ENCODE measurements around the gene C4orf54. TPM values are rescaled to one million over a fixed set of nuclear protein-coding genes. Genes with fewer than 3 reads are reported as not detected.

The C4orf54 gene
- total RNA-seq, 1 experiment from 2014 or later: 0.04 TPM

GRCh38 chr4:99645638-99646037 is 12.0 kb downstream of the C4orf54 start:
- Histone ChIP-seq H3K9me3 (ENCODE audit: low read length) (no peaks in the 10 kb centered on the region), H3K27ac (ENCODE audit: low read length) (no peak overlapping the region)

GRCh38 chr4:99645036-99645435 is 12.6 kb downstream of the C4orf54 start:
- Histone ChIP-seq H4K20me1 (ENCODE audit: low read length) (no peaks in the 10 kb centered on the region), H3F3A (ENCODE audit: low read length, unreplicated experiment) (no peaks in the 10 kb centered on the region), H3K4me1 (ENCODE audit: insufficient read depth, low read length) (0 out of 2 replicates have a peak, but pooled peaks cover 4% of the 10 kb centered on the region), H3K9me3 (ENCODE audit: low read length) (no peaks in the 10 kb centered on the region), H3K79me2 (ENCODE audit: low read length) (no peaks in the 10 kb centered on the region), H3K9me2 (replicated peaks; ENCODE audit: low read length) (no peaks in the 10 kb centered on the region), H3K4me3 (ENCODE audit: low read length) (no peak overlapping the region), H3K27ac (ENCODE audit: low read length) (no peak overlapping the region), H3K9ac (ENCODE audit: low read length) (no peak overlapping the region), H3K27me3 (ENCODE audit: low read length) (no peaks in the 10 kb centered on the region), H3K4me2 (ENCODE audit: low read length) (no peak overlapping the region), H3K36me3 (ENCODE audit: low read depth, low read length) (no peaks in the 10 kb centered on the region), H2AFZ (ENCODE audit: low read length) (no peak overlapping the region)
- intact Hi-C loops (cut with micrococcal nuclease): no loop called here
- no TSS peak for BruUV-seq (replicated peaks)
- no peak for DNase-seq
- CTCF ChIA-PET: no interaction called here
- POLR2A ChIA-PET (ENCODE audit: unreplicated experiment): no interaction called here
- ATAC-seq: no peak
- TF ChIP-seq EZH2phosphoT487 (IDR thresholded peaks at IDR 0.05; ENCODE audit: borderline replicate concordance, low read length): no peak
- TF ChIP-seq CTCF (conservative IDR thresholded peaks at IDR 0.05; ENCODE audit: low read depth, low read length): no peak
- TF ChIP-seq EZH2 (IDR thresholded peaks at IDR 0.05; ENCODE audit: low read length, unreplicated experiment): no peak

More at GRCh38 chr4:99645638-99646037, 12.0 kb downstream of the C4orf54 start:
- H4K20me1 ChIP-seq (ENCODE audit: low read length): no peaks in the 10 kb centered on the region
- no peak overlapping the region for H3K4me2 ChIP-seq (ENCODE audit: low read length)
- H3K9ac ChIP-seq (ENCODE audit: low read length): no peak overlapping the region
- ChIA-PET CTCF (no interaction called here), POLR2A (ENCODE audit: unreplicated experiment) (no interaction called here)
- no peaks in the 10 kb centered on the region for H3K9me2 ChIP-seq (replicated peaks; ENCODE audit: low read length)
- BruUV-seq (replicated peaks): no TSS peak
- 0 out of 2 replicates have a peak, but pooled peaks cover 2% of the 10 kb centered on the region for H3K4me1 ChIP-seq (ENCODE audit: insufficient read depth, low read length)
- H3F3A ChIP-seq (ENCODE audit: low read length, unreplicated experiment): no peaks in the 10 kb centered on the region
- H3K27me3 ChIP-seq (ENCODE audit: low read length): no peaks in the 10 kb centered on the region
- H3K79me2 ChIP-seq (ENCODE audit: low read length): no peaks in the 10 kb centered on the region
- H3K4me3 ChIP-seq (ENCODE audit: low read length): no peak overlapping the region
- H2AFZ ChIP-seq (ENCODE audit: low read length): no peak overlapping the region
- no peak for ATAC-seq
- TF ChIP-seq CTCF (conservative IDR thresholded peaks at IDR 0.05; ENCODE audit: low read depth, low read length): no peak
- no peak for TF ChIP-seq EZH2 (IDR thresholded peaks at IDR 0.05; ENCODE audit: low read length, unreplicated experiment)
- TF ChIP-seq EZH2phosphoT487 (IDR thresholded peaks at IDR 0.05; ENCODE audit: borderline replicate concordance, low read length): no peak
- no peaks in the 10 kb centered on the region for H3K36me3 ChIP-seq (ENCODE audit: low read depth, low read length)
- DNase-seq: no peak
- intact Hi-C loops (cut with micrococcal nuclease): no loop called here

GRCh38 chr4:99644453-99644852 is 13.2 kb downstream of the C4orf54 start:
- H2AFZ ChIP-seq (ENCODE audit: low read length): no peak overlapping the region
- DNase-seq (no peak), ATAC-seq (no peak)
- ChIA-PET POLR2A (ENCODE audit: unreplicated experiment) (no interaction called here), CTCF (interaction anchor here (0.6 kb wide), 1 partner anchor 432 kb away, joined by 5 read pairs; no protein-coding TSS in a partner anchor)
- no TSS peak for BruUV-seq (replicated peaks)
- no peaks in the 10 kb centered on the region for H3K27me3 ChIP-seq (ENCODE audit: low read length)
- H3K36me3 ChIP-seq (ENCODE audit: low read depth, low read length): no peaks in the 10 kb centered on the region
- H3K9me3 ChIP-seq (ENCODE audit: low read length): no peaks in the 10 kb centered on the region
- no peaks in the 10 kb centered on the region for H3F3A ChIP-seq (ENCODE audit: low read length, unreplicated experiment)
- intact Hi-C loops (cut with micrococcal nuclease): no loop called here
- no peak for TF ChIP-seq EZH2 (IDR thresholded peaks at IDR 0.05; ENCODE audit: low read length, unreplicated experiment)
- no peak for TF ChIP-seq EZH2phosphoT487 (IDR thresholded peaks at IDR 0.05; ENCODE audit: borderline replicate concordance, low read length)
- TF ChIP-seq CTCF (conservative IDR thresholded peaks at IDR 0.05; ENCODE audit: low read depth, low read length): no peak
- H4K20me1 ChIP-seq (ENCODE audit: low read length): no peaks in the 10 kb centered on the region
- H3K27ac ChIP-seq (ENCODE audit: low read length): no peak overlapping the region
- H3K79me2 ChIP-seq (ENCODE audit: low read length): no peaks in the 10 kb centered on the region
- H3K4me3 ChIP-seq (ENCODE audit: low read length): no peak overlapping the region
- H3K4me1 ChIP-seq (ENCODE audit: insufficient read depth, low read length): 0 out of 2 replicates have a peak, but pooled peaks cover 4% of the 10 kb centered on the region
- H3K9me2 ChIP-seq (replicated peaks; ENCODE audit: low read length): no peaks in the 10 kb centered on the region
- H3K4me2 ChIP-seq (ENCODE audit: low read length): no peak overlapping the region
- H3K9ac ChIP-seq (ENCODE audit: low read length): no peak overlapping the region
